HepG2 (cell line): ENCODE measurements around the gene TOLLIP. TPM values are rescaled to one million over a fixed set of nuclear protein-coding genes. Genes with fewer than 3 reads are reported as not detected.
A peak's percentile ranks its signal among the peaks of the same experiment; 100 is the strongest.

Experiments used
- ARNTL ChIP-seq: sonication (generic); formaldehyde crosslinking; IDR thresholded peaks from 2 replicates; pipeline ENCODE4 v1.4.0; 2020; ENCODE audit warnings: mild to moderate bottlenecking, missing genetic modification reagents
- HMGXB3 ChIP-seq: sonication (generic); formaldehyde crosslinking; IDR thresholded peaks from 2 replicates; pipeline ENCODE4 v1.4.0; 2020; ENCODE audit warnings: missing genetic modification reagents, borderline replicate concordance
- NCOR1 ChIP-seq: fragments of 200-600 bp; sonication (generic); IDR thresholded peaks from 2 replicates; pipeline ENCODE4 v1.7.0; 2017; ENCODE audit warnings: antibody characterized with exemption, low read length, borderline replicate concordance
- NONO ChIP-seq, 2 experiments: fragments of 450-650 bp in 1 of 2; sonication (generic) in 1 of 2; formaldehyde crosslinking in 1 of 2; IDR thresholded peaks in 1 of 2; conservative IDR thresholded peaks in 1 of 2; 2 replicates each; pipeline versions ENCODE4 v1.6.1 to v1.8.0; 2017 to 2022; ENCODE audit warnings: mild to moderate bottlenecking in 1 of 2, missing genetic modification reagents in 1 of 2, moderate library complexity in 1 of 2
- POGK ChIP-seq: sonication (generic); formaldehyde crosslinking; conservative IDR thresholded peaks from 2 replicates; pipeline ENCODE4 v1.8.0; 2022; ENCODE audit warnings: mild to moderate bottlenecking, moderate library complexity, missing genetic modification reagents
- SOX5 ChIP-seq: IDR thresholded peaks from 2 replicates; pipeline ENCODE4 v1.6.1; 2016; ENCODE audit warnings: borderline replicate concordance
- TAF1 ChIP-seq: sonication (generic); formaldehyde crosslinking; IDR thresholded peaks from 2 replicates; pipeline ENCODE4 v1.4.0; 2020; ENCODE audit warnings: missing genetic modification reagents
- ZNF574 ChIP-seq: sonication (generic); formaldehyde crosslinking; IDR thresholded peaks from 2 replicates; pipeline ENCODE4 v1.4.0; 2020; ENCODE audit warnings: missing genetic modification reagents
- ZNF609 ChIP-seq: sonication (generic); formaldehyde crosslinking; IDR thresholded peaks from 2 replicates; pipeline ENCODE4 v1.4.0; 2020; ENCODE audit warnings: mild to moderate bottlenecking, missing genetic modification reagents, borderline replicate concordance
- ZNF777 ChIP-seq: sonication (generic); formaldehyde crosslinking; IDR thresholded peaks from 2 replicates; pipeline ENCODE4 v1.4.0; 2020; ENCODE audit warnings: missing genetic modification reagents
- polyA plus RNA-seq, 8 experiments: library from polyadenylated mRNA; depleted of rRNA in 3 of 8; stranded (reverse) in 7 of 8; unstranded in 1 of 8; fragments of >200 nt; fragmentation: Illumina TruSeq in 4 of 8; extraction: Trizol in 4 of 8; gene quantifications; 2 replicates each; pipeline versions ENCODE4 v1.2.1 to v1.2.3, GENCODE V29; 2011 to 2016; ENCODE audit warnings: low read depth in 4 of 8, missing spikeins in 1 of 8, mixed read lengths in 1 of 8; ENCODE audit not compliant: insufficient read depth in 1 of 8
- total RNA-seq, 5 experiments: library from RNA; depleted of rRNA; stranded (reverse); fragments of >200 nt; fragmentation: Illumina TruSeq; extraction: Trizol; gene quantifications; 2 replicates each; pipeline ENCODE4 v1.2.3, GENCODE V29; 2016; ENCODE audit warnings: low read depth in 1 of 5

TOLLIP gene
- total and polyA plus RNA-seq, 2 of the 13 experiments (the other 11 are each of a cell fraction or from before 2014, with no cell fraction given): 25.9 to 47.5 TPM

- no peak for TF ChIP-seq POGK
- peak; percentile 18; the same call in 1 of the 2 replicates for TF ChIP-seq ZNF609 (CRISPR knock-in tag)
- TF ChIP-seq NONO (IDR thresholded peaks at IDR 0.05): no peak
- TF ChIP-seq NONO (CRISPR knock-in tag; conservative IDR thresholded peaks at IDR 0.05): peak; percentile 30; the same call in 1 of the 2 replicates
- 0 out of 2 replicates have a peak, but pooled peaks have one; percentile 23 for TF ChIP-seq NCOR1
- TF ChIP-seq SOX5 (CRISPR knock-in tag): peak; percentile 44; the same call in 1 of the 2 replicates
- no peak for TF ChIP-seq ARNTL (CRISPR knock-in tag)
- TF ChIP-seq HMGXB3 (CRISPR knock-in tag): 0 out of 2 replicates have a peak, but pooled peaks have one; percentile 19
- TF ChIP-seq ZNF777 (CRISPR knock-in tag): peak; percentile 79
- TF ChIP-seq TAF1 (CRISPR knock-in tag): peak; percentile 52; the same call in 1 of the 2 replicates
- TF ChIP-seq ZNF574 (CRISPR knock-in tag): peak; percentile 36; the same call in 1 of the 2 replicates
Measured at GRCh38 chr11:1304380-1304779, 5.1 kb downstream of the TOLLIP start (continued).
